ENCODE results near the gene ABLIM3. TPM values are rescaled to one million over a fixed set of nuclear protein-coding genes. Genes with fewer than 3 reads are reported as not detected.

The ABLIM3 gene
- total and polyA plus RNA-seq, 9 of the 15 experiments (the other 6 are each of a cell fraction or from before 2014, with no cell fraction given), result 0.03 to 0.38 (median 0.11) TPM

GRCh38 chr5:149133795-149134777, 7.2 kb upstream of the ABLIM3 start (continued):
- TF ChIP-seq FOXK2 (conservative IDR thresholded peaks at IDR 0.05 in 1 of 2, IDR thresholded peaks at IDR 0.05 in 1 of 2; ENCODE audit: low read depth in 2 of 2), result no peak
- TF ChIP-seq SAFB2 (IDR thresholded peaks at IDR 0.05; ENCODE audit: borderline replicate concordance, low read depth, low read length, severe bottlenecking), result no peak
- TF ChIP-seq RFX5 (IDR thresholded peaks at IDR 0.05; ENCODE audit: low read depth, low read length), result no peak
- TF ChIP-seq POLR3G (IDR thresholded peaks at IDR 0.05; ENCODE audit: extremely low read depth, insufficient read length, insufficient replicate concordance), result no peak
- no peak for TF ChIP-seq ZNF717 (CRISPR knock-in tag; IDR thresholded peaks at IDR 0.05)
- TF ChIP-seq DLX4 (CRISPR knock-in tag; IDR thresholded peaks at IDR 0.05), result no peak
- no peak for TF ChIP-seq GTF2E2 (tag; IDR thresholded peaks at IDR 0.05)
- TF ChIP-seq, protein P1, sequence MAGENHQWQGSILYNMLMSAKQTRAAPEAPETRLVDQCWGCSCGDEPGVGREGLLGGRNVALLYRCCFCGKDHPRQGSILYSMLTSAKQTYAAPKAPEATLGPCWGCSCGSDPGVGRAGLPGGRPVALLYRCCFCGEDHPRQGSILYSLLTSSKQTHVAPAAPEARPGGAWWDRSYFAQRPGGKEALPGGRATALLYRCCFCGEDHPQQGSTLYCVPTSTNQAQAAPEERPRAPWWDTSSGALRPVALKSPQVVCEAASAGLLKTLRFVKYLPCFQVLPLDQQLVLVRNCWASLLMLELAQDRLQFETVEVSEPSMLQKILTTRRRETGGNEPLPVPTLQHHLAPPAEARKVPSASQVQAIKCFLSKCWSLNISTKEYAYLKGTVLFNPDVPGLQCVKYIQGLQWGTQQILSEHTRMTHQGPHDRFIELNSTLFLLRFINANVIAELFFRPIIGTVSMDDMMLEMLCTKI (IDR thresholded peaks at IDR 0.05; ENCODE audit: partially characterized antibody), result no peak
- peak; percentile 92 for TF ChIP-seq JUN (IDR thresholded peaks at IDR 0.05; ENCODE audit: borderline replicate concordance, low read depth, low read length)
- TF ChIP-seq JUN (CRISPR knock-in tag; IDR thresholded peaks at IDR 0.05; ENCODE audit: borderline replicate concordance), result no peak
- TF ChIP-seq PTBP1 (IDR thresholded peaks at IDR 0.05; ENCODE audit: low read depth, low read length), result no peak
- peak; percentile 81; the same call in 1 of the 2 replicates for TF ChIP-seq ZNF589 (CRISPR knock-in tag; IDR thresholded peaks at IDR 0.05; ENCODE audit: low read depth)
- TF ChIP-seq FOXP1 (CRISPR knock-in tag; IDR thresholded peaks at IDR 0.05), result no peak
- no peak for TF ChIP-seq ZNF592 (IDR thresholded peaks at IDR 0.05)
- no peak for TF ChIP-seq MAZ (CRISPR knock-in tag; conservative IDR thresholded peaks at IDR 0.05 in 1 of 2, IDR thresholded peaks at IDR 0.05 in 1 of 2)
- peak; percentile 78; the same call in 1 of the 2 replicates for TF ChIP-seq BACH1 (tag; IDR thresholded peaks at IDR 0.05)
- TF ChIP-seq NCOA1 (IDR thresholded peaks at IDR 0.05; ENCODE audit: low read depth), result no peak
- TF ChIP-seq, protein P2, sequence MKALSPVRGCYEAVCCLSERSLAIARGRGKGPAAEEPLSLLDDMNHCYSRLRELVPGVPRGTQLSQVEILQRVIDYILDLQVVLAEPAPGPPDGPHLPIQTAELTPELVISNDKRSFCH (CRISPR knock-in tag; IDR thresholded peaks at IDR 0.05), result no peak
- TF ChIP-seq, protein P2 (tag; IDR thresholded peaks at IDR 0.05), result no peak
- no peak for TF ChIP-seq HNRNPL (IDR thresholded peaks at IDR 0.05; ENCODE audit: low read depth, low read length)
- peak; percentile 2; the same call in 1 of the 2 replicates for TF ChIP-seq NFE2L1 (tag; IDR thresholded peaks at IDR 0.05; ENCODE audit: borderline replicate concordance, low read depth)

All from K562 (cell line).